AG04449 (cell line): ENCODE data around the gene ALOX5AP.

Experiments used
- CTCF ChIA-PET: fragments of 350-600 bp; formaldehyde crosslinking; extraction: SDS; loops from one replicate; lab custom pipeline; 2021; ENCODE audit warnings: antibody characterized with exemption; lab: Yijun Ruan, JAX
- POLR2A ChIA-PET: fragments of 400-600, 350-600 bp; formaldehyde crosslinking; extraction: SDS; loops from one replicate; lab custom pipeline; 2020; ENCODE audit warnings: antibody characterized with exemption, inconsistent platforms; lab: Yijun Ruan, JAX
- DNase-seq: peaks from one replicate; pipeline ENCODE4 v3.0.0-alpha.2; 2010; ENCODE audit warnings: low read depth, low spot score
- H3K4me3 ChIP-seq: 2 replicates; pipeline ENCODE4 v1.5.1; 2011; ENCODE audit warnings: low read depth, mild to moderate bottlenecking, control low read depth, low read length
- TF ChIP-seq, protein P1 (sequence below): IDR thresholded peaks from one replicate; pipeline ENCODE4 v1.5.1; 2011; ENCODE audit warnings: mild to moderate bottlenecking, moderate library complexity, low read length, control low read depth, inconsistent platforms; ENCODE audit not compliant: insufficient read depth; ENCODE audit errors: missing control alignments

Gene ALOX5AP

DNA sequence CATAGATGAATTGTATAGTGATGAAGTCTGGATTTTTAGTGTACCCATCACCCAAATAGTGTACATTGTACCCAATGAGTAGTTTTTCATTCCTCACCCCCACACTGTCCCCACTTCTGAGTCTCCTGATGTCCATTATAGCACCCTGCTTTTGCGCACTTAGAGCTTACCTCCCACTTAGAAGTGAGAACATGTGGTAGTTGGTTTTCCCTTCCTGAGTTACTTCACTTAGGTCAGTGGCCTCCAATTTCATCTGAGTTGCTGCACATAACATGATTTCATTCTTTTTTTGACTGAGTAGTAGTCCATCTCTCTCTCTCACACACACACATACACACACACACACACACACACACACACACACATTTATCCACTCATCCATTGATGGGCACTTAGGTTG lies 43.2 kb upstream of the ALOX5AP start:
- no peak for DNase-seq
- CTCF ChIA-PET, result no interaction called here
- no peak overlapping the region for H3K4me3 ChIP-seq
- POLR2A ChIA-PET, result no interaction called here
- TF ChIP-seq, protein P1, sequence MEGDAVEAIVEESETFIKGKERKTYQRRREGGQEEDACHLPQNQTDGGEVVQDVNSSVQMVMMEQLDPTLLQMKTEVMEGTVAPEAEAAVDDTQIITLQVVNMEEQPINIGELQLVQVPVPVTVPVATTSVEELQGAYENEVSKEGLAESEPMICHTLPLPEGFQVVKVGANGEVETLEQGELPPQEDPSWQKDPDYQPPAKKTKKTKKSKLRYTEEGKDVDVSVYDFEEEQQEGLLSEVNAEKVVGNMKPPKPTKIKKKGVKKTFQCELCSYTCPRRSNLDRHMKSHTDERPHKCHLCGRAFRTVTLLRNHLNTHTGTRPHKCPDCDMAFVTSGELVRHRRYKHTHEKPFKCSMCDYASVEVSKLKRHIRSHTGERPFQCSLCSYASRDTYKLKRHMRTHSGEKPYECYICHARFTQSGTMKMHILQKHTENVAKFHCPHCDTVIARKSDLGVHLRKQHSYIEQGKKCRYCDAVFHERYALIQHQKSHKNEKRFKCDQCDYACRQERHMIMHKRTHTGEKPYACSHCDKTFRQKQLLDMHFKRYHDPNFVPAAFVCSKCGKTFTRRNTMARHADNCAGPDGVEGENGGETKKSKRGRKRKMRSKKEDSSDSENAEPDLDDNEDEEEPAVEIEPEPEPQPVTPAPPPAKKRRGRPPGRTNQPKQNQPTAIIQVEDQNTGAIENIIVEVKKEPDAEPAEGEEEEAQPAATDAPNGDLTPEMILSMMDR, result no peak

DNA sequence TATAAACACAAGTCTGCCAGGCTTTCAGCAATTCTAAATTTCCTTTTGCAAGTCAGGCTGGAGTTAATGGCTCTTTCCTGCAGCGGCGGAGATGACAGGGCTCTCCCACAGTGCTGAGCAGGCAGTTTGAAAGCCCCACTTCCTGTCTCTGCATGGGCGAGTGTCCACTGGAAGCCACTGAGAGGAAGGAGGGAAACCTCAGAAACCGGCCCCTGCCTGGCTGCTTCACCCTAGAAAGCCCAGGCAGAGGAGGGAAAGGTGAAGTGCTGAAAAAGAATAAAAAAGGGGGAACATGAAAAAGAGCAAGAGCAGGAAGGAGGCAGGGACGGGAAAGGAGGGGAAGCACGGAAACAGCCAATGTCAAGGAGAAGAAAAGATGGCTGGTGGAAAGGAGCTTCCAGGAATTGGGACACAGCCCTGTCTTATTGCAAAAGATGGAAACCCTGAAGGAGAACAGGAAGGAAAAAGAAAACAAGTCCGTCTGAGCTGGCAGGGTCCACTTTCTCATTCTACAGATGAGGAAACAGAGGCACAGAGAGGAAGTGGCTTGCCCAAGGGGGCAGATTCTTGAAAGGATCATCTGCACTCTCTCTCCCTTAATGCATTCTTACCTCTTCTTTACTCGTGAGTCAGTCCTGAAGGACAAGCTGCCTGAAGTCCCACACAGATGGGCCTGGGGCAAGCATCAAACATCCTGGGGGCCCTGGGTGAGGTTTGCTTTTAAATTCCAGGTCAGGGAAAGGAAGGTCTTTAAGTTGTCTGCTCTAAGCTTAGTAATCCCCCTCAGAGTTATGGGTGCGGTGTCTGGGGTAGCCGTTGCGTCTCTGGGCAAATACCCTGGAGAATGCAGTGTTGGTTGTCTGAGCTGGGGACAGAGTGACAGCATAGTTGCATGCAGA lies 38.8 kb upstream of the ALOX5AP start:
- no peak overlapping the region for H3K4me3 ChIP-seq

DNA sequence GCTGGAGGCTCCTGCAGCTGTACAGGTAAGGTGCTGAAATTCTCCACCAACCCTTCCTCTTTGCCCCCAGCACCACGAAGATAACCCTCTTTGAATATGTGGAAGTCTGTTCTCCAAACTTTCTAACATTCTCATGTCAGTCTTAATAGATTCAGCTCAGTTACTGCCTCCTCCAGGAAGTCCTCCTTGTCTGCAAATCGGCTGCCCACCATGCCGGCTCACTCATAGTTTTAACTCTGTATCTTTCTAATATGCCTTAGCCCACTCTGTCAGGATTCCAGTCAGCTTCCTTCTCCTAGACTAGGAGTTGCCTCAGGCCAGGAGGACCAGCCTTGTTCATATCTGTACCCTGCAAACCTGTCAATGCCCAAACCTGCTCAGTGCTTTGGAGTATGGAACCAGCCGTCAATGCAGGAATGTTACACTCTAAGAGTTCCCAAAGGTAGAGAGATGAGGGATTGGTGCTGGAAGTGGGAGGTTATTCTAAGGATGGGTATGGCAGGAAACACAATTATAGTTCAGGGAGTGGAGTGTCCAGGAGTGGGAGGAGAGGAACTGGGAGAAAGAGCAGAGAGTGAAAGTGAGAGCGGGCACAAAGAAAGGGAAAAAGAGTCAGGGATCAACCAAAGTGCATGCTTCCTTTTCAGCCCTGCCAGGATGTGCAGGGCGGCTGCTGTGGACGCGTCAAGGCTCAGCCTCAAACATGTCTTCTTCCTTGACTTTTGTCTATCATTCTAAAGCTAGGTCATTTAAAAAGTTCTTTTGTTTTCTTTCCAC lies 38.0 kb upstream of the ALOX5AP start:
- TF ChIP-seq, protein P1, result no peak
- ChIA-PET CTCF (interaction anchor here (0.8 to 1.4 kb wide), 3 partner anchors 19 to 565 kb away, joined by 3 read pairs; no protein-coding TSS in a partner anchor), POLR2A (no interaction called here)
- no peak for DNase-seq
- H3K4me3 ChIP-seq, result no peak overlapping the region

More for the DNA sequence above, 38.8 kb upstream of the ALOX5AP start:
- DNase-seq, result no peak
- CTCF ChIA-PET, result interaction anchor here (0.8 to 1.4 kb wide), 4 partner anchors 11 to 564 kb away, joined by 3 read pairs; no protein-coding TSS in a partner anchor
- TF ChIP-seq, protein P1, result no peak
- POLR2A ChIA-PET, result no interaction called here

GRCh38 chr13:30697996-30698401 lies 37.3 kb upstream of the ALOX5AP start:
- DNase-seq, result no peak
- TF ChIP-seq, protein P1, result no peak
- CTCF ChIA-PET, result no interaction called here
- H3K4me3 ChIP-seq, result no peak overlapping the region
- POLR2A ChIA-PET, result no interaction called here

GRCh38 chr13:30698488-30699005 lies 36.8 kb upstream of the ALOX5AP start:
- POLR2A ChIA-PET, result no interaction called here
- CTCF ChIA-PET, result no interaction called here

More at GRCh38 chr13:30698488-30699005, 36.8 kb upstream of the ALOX5AP start:
- TF ChIP-seq, protein P1, result no peak
- H3K4me3 ChIP-seq, result no peak overlapping the region
- no peak for DNase-seq
